Esophagus mucosa (tissue), 1 donor: Measurements from ENCODE around the gene FOXP2. TPM values are rescaled to one million over a fixed set of nuclear protein-coding genes. Genes with fewer than 3 reads are reported as not detected.
"Not testable (repeated sequence)": the region's sequence is repeated elsewhere in the genome, so short reads cannot be mapped to it uniquely, and the experiment has no call there.

Source experiments
- ATAC-seq: fragments of 200-7000 bp; cut with Tn5 transposase; one replicate; pipeline ENCODE4 v1.9.1; 2020
- total RNA-seq: library from RNA; stranded (reverse); gene quantifications from one replicate; pipeline ENCODE4 v1.2.4, GENCODE V29; 2023
- donor health status: DM: yes; HTN: yes; CAD: no.

The FOXP2 gene
- 5.0 TPM for total RNA-seq

- ATAC-seq: peak; percentile 43
Measured at GRCh38 chr7:114414156-114415063, at the start of gene FOXP2. Gene FOXP2 (plus strand): TSS chr7:114414815. CDS start chr7:114426512, 11,697 bp downstream.

- ATAC-seq: no peak
Measured at GRCh38 chr7:114365791-114366190, 48.8 kb upstream of the FOXP2 start.

GRCh38 chr7:114368492-114368891, 46.1 kb upstream of the FOXP2 start:
- ATAC-seq: no peak

GRCh38 chr7:114369294-114369693, 45.3 kb upstream of the FOXP2 start:
- no peak for ATAC-seq

GRCh38 chr7:114372619-114373018, 42.0 kb upstream of the FOXP2 start:
- ATAC-seq: no peak

GRCh38 chr7:114375907-114376306, 38.7 kb upstream of the FOXP2 start:
- ATAC-seq: no peak

GRCh38 chr7:114383946-114384345, 30.7 kb upstream of the FOXP2 start:
- ATAC-seq: not testable (repeated sequence)

- not testable (repeated sequence) for ATAC-seq
Measured at GRCh38 chr7:114384346-114384745, 30.3 kb upstream of the FOXP2 start.

- ATAC-seq: no peak
Measured at GRCh38 chr7:114388021-114388420, 26.6 kb upstream of the FOXP2 start.

- no peak for ATAC-seq
Measured at GRCh38 chr7:114392686-114393085, 21.9 kb upstream of the FOXP2 start.

- ATAC-seq: no peak
Measured at GRCh38 chr7:114402876-114403635, 11.6 kb upstream of the FOXP2 start.

- ATAC-seq: peak; percentile 84
Measured at GRCh38 chr7:114405427-114405826, 9.2 kb upstream of the FOXP2 start.

GRCh38 chr7:114409750-114410149, 4.9 kb upstream of the FOXP2 start:
- ATAC-seq: peak; percentile 47

GRCh38 chr7:114412548-114412947, 2.1 kb upstream of the FOXP2 start:
- ATAC-seq: no peak

- ATAC-seq: peak; percentile 72
Measured at GRCh38 chr7:114413761-114414155, 857 bp upstream of the FOXP2 start.

- peak; percentile 23 for ATAC-seq
Measured at GRCh38 chr7:114415064-114415989, 712 bp downstream of the FOXP2 start.

GRCh38 chr7:114416129-114416990, 1.7 kb downstream of the FOXP2 start:
- ATAC-seq: no peak

GRCh38 chr7:114417290-114417689, 2.7 kb downstream of the FOXP2 start:
- no peak for ATAC-seq

- no peak for ATAC-seq
Measured at GRCh38 chr7:114418117-114418516, 3.5 kb downstream of the FOXP2 start.

GRCh38 chr7:114419441-114420272, 5.0 kb downstream of the FOXP2 start:
- no peak for ATAC-seq
